HCT116 (cell line): ENCODE results near the gene CORO2B. TPM values are rescaled to one million over a fixed set of nuclear protein-coding genes. Genes with fewer than 3 reads are reported as not detected.

Experiments
- ATAC-seq: fragments of 200-7000 bp; cut with Tn5 transposase; 2 replicates; pipeline ENCODE4 v1.9.1; 2020; ENCODE audit warnings: mild to moderate bottlenecking, moderate library complexity
- BruUV-seq: library from RNA; stranded (reverse); fragments of 400-500 nt; replicated peaks from 2 replicates; lab custom pipeline; 2021; lab: Mats Ljungman, UMichigan
- CTCF ChIA-PET: fragments of 300-600 bp; sonication (Branson Sonifier 250); formaldehyde crosslinking; loops from one replicate; lab custom pipeline; 2021; ENCODE audit warnings: antibody characterized with exemption; lab: Charles Lee
- POLR2A ChIA-PET: fragments of 300-600, 350-600 bp; sonication (Branson Sonifier 250); formaldehyde crosslinking; loops from one replicate; lab custom pipeline; 2021; ENCODE audit warnings: antibody characterized with exemption; lab: Charles Lee
- RAD21 ChIA-PET, 2 experiments: fragments of 300-600 bp; sonication (Branson Sonifier 250); formaldehyde crosslinking; loops; one replicate each; lab custom pipeline; 2023; ENCODE audit warnings: low total read pairs in 2 of 2; ENCODE audit not compliant: uncharacterized antibody in 2 of 2, unreplicated experiment in 2 of 2, low non-redundant PET in 1 of 2; lab: Charles Lee
- DNase-seq: peaks from one replicate; pipeline ENCODE4 v3.0.0-alpha.2; 2010; ENCODE audit warnings: low read depth, low spot score
- H2AFZ ChIP-seq: fragments of 200-600 bp; shearing (Covaris generic), sonication (generic); 2 replicates; pipeline ENCODE4 v1.6.1; 2017; ENCODE audit warnings: low read depth, mixed run types, mixed read lengths, antibody characterized with exemption, low read length; ENCODE audit not compliant: poor library complexity, severe bottlenecking
- H3K27ac ChIP-seq: 2 replicates; pipeline ENCODE4 v1.5.1; 2012; ENCODE audit warnings: low read depth, low read length
- H3K27me3 ChIP-seq: fragments of 200-600 bp; sonication (generic); 2 replicates; pipeline ENCODE4 v1.6.1; 2016; ENCODE audit warnings: mixed run types, low read length, mixed read lengths; ENCODE audit not compliant: insufficient read depth
- H3K36me3 ChIP-seq, 2 experiments: fragments of 200-500 bp in 1 of 2; fragments of 200-600 bp in 1 of 2; sonication (Bioruptor generic) in 1 of 2; sonication (generic) in 1 of 2; 2 replicates each; pipeline versions ENCODE4 v1.5.1 to v1.6.1; 2014 to 2016; ENCODE audit warnings: low read length in 2 of 2, inconsistent platforms in 1 of 2, mixed read lengths in 1 of 2, mixed run types in 1 of 2; ENCODE audit not compliant: insufficient read depth in 2 of 2, control insufficient read depth in 1 of 2
- H3K4me1 ChIP-seq, 2 experiments: fragments of 200-600 bp in 1 of 2; sonication (generic) in 1 of 2; 2 replicates each; pipeline versions ENCODE4 v1.5.1 to v1.6.1; 2012 to 2017; ENCODE audit warnings: low read length in 2 of 2, inconsistent platforms in 1 of 2, mild to moderate bottlenecking in 1 of 2, mixed read lengths in 1 of 2, mixed run types in 1 of 2, moderate library complexity in 1 of 2; ENCODE audit not compliant: insufficient read depth in 2 of 2, control insufficient read depth in 1 of 2
- H3K4me2 ChIP-seq: fragments of 200-600 bp; sonication (generic); 2 replicates; pipeline ENCODE4 v1.6.1; 2017; ENCODE audit warnings: mixed run types, low read length, mixed read lengths
- H3K4me3 ChIP-seq, 2 experiments: fragments of 200-600 bp in 1 of 2; sonication (generic) in 1 of 2; replicated peaks in 1 of 2; 2 replicates each; pipeline ENCODE4 v1.5.1; 2011 to 2016; ENCODE audit warnings: low read length in 2 of 2, control low read depth in 1 of 2, low read depth in 1 of 2, mild to moderate bottlenecking in 1 of 2, mixed read lengths in 1 of 2, mixed run types in 1 of 2
- H3K79me2 ChIP-seq: fragments of 200-600 bp; sonication (generic); 2 replicates; pipeline ENCODE4 v1.6.1; 2017; ENCODE audit warnings: mild to moderate bottlenecking, mixed run types, low read length, moderate library complexity, mixed read lengths; ENCODE audit not compliant: insufficient read depth
- H3K9ac ChIP-seq: fragments of 200-600 bp; sonication (generic); 2 replicates; pipeline ENCODE4 v1.6.1; 2016; ENCODE audit warnings: low read length, mixed read lengths
- H3K9me2 ChIP-seq: fragments of 200-600 bp; sonication (generic), shearing (Covaris generic); 2 replicates; pipeline ENCODE4 v1.6.1; 2017; ENCODE audit warnings: mixed run types, mild to moderate bottlenecking, moderate library complexity; ENCODE audit not compliant: insufficient read depth
- H3K9me3 ChIP-seq, 2 experiments: fragments of 200-500 bp in 1 of 2; fragments of 200-600 bp in 1 of 2; sonication (Bioruptor generic) in 1 of 2; sonication (generic) in 1 of 2; 2 replicates each; pipeline ENCODE4 v1.6.1; 2014 to 2017; ENCODE audit warnings: low read length in 2 of 2, mixed read lengths in 2 of 2, inconsistent platforms in 1 of 2, low read depth in 1 of 2, mild to moderate bottlenecking in 1 of 2, mixed run types in 1 of 2, moderate library complexity in 1 of 2; ENCODE audit not compliant: control insufficient read depth in 1 of 2, insufficient read depth in 1 of 2
- H4K20me1 ChIP-seq: fragments of 200-600 bp; sonication (generic), shearing (Covaris generic); 2 replicates; pipeline ENCODE4 v1.6.1; 2017; ENCODE audit warnings: mixed run types, mild to moderate bottlenecking, moderate library complexity; ENCODE audit not compliant: insufficient read depth
- ELF1 ChIP-seq: IDR thresholded peaks from 2 replicates; pipeline ENCODE4 v1.6.1; 2012; ENCODE audit warnings: low read depth, borderline replicate concordance
- EZH2phosphoT487 ChIP-seq: fragments of 200-600 bp; IDR thresholded peaks from 2 replicates; pipeline ENCODE4 v1.6.1; 2018; ENCODE audit warnings: antibody characterized with exemption, borderline replicate concordance
- POLR2A ChIP-seq: IDR thresholded peaks from 2 replicates; pipeline ENCODE4 v1.7.0; 2011; ENCODE audit warnings: borderline replicate concordance; ENCODE audit not compliant: insufficient read depth, insufficient read length; ENCODE audit errors: extremely low read depth
- REST ChIP-seq: IDR thresholded peaks from 2 replicates; pipeline ENCODE4 v1.6.1; 2012; ENCODE audit warnings: low read depth
- SIN3A ChIP-seq: IDR thresholded peaks from 2 replicates; pipeline ENCODE4 v1.6.1; 2012; ENCODE audit warnings: low read depth
- TCF7L2 ChIP-seq: IDR thresholded peaks from 2 replicates; pipeline ENCODE4 v1.7.0; 2011; ENCODE audit warnings: borderline replicate concordance, inconsistent platforms; ENCODE audit not compliant: insufficient read depth, insufficient read length; ENCODE audit errors: extremely low read depth
- ZNF274 ChIP-seq: fragments of 200-500 bp; sonication (Bioruptor generic); IDR thresholded peaks from 2 replicates; pipeline ENCODE4 v1.6.1; 2014; ENCODE audit warnings: mild to moderate bottlenecking, low read depth, low read length, inconsistent platforms
- intact Hi-C: fragments of 100-400 bp; cut with micrococcal nuclease; formaldehyde crosslinking; loops from 2 replicates; pipeline ENCODE4 v1.10.0; 2022
- total RNA-seq: library from RNA; stranded (reverse); gene quantifications from one replicate; pipeline ENCODE4 v1.2.1, GENCODE V29; 2021; ENCODE audit not compliant: unreplicated experiment

CORO2B gene
- total RNA-seq, 1 experiment from 2014 or later, result 2.8 TPM

GRCh38 chr15:68691705-68692104, 112.9 kb downstream of the CORO2B start (continued):
- TF ChIP-seq SIN3A (no peak), REST (no peak), ELF1 (no peak), ZNF274 (no peak), EZH2phosphoT487 (no peak)

GRCh38 chr15:68693071-68693470, 114.3 kb downstream of the CORO2B start:
- ATAC-seq, result no peak
- BruUV-seq, result no TSS peak
- Histone ChIP-seq H3K79me2 (no peaks in the 10 kb centered on the region), H3K4me3 (no peak overlapping the region), H4K20me1 (no peaks in the 10 kb centered on the region), H3K9me2 (no peaks in the 10 kb centered on the region), H3K36me3 (no peaks in the 10 kb centered on the region), H3K27me3 (no peaks in the 10 kb centered on the region), H3K4me2 (peak overlapping the region; percentile 36; the same call in 1 of the 2 replicates), H3K27ac (no peak overlapping the region), H2AFZ (no peak overlapping the region), H3K9me3 (no peaks in the 10 kb centered on the region), H3K9ac (no peak overlapping the region), H3K4me1 (peaks cover 8 to 21% of the 10 kb centered on the region in 2 experiments)
- intact Hi-C loops, result no loop called here
- POLR2A ChIA-PET, result no interaction called here
- TF ChIP-seq POLR2A (no peak), TCF7L2 (peak; percentile 61)
- RAD21 ChIA-PET, result no interaction called here
- DNase-seq, result no peak
- CTCF ChIA-PET, result no interaction called here
